WTC11 (cell line): ENCODE results near the gene CKB. TPM values are rescaled to one million over a fixed set of nuclear protein-coding genes. Genes with fewer than 3 reads are reported as not detected.

Experiments used
- ATAC-seq: fragments of 200-7000 bp; cut with Tn5 transposase; 2 replicates; pipeline ENCODE4 v1.10.0; 2021; ENCODE audit warnings: mild to moderate bottlenecking, moderate library complexity
- CTCF ChIA-PET: fragments of 300-600 bp; sonication (Branson Sonifier 250); formaldehyde crosslinking; loops from one replicate; lab custom pipeline; 2021; ENCODE audit warnings: antibody characterized with exemption; lab: Charles Lee
- POLR2A ChIA-PET: fragments of 350-600 bp; sonication (Branson Sonifier 250); formaldehyde crosslinking; loops from one replicate; lab custom pipeline; 2021; ENCODE audit warnings: antibody characterized with exemption; lab: Charles Lee
- DNase-seq: peaks from one replicate; pipeline ENCODE4 v3.0.0; 2021; ENCODE audit warnings: low spot score
- H3K27ac Mint-ChIP-seq: 2 replicates; pipeline ENCODE4 v1.8.0; 2021; ENCODE audit warnings: mixed read lengths
- H3K27me3 Mint-ChIP-seq: 2 replicates; pipeline ENCODE4 v1.8.0; 2021; ENCODE audit warnings: low read depth, mild to moderate bottlenecking, moderate library complexity, mixed read lengths
- H3K36me3 Mint-ChIP-seq: 2 replicates; pipeline ENCODE4 v1.8.0; 2021; ENCODE audit warnings: mixed read lengths
- H3K4me1 Mint-ChIP-seq: 2 replicates; pipeline ENCODE4 v1.8.0; 2022; ENCODE audit warnings: mixed read lengths
- H3K4me3 Mint-ChIP-seq: 2 replicates; pipeline ENCODE4 v1.8.0; 2021; ENCODE audit warnings: mild to moderate bottlenecking, moderate library complexity, mixed read lengths
- H3K9me3 Mint-ChIP-seq: 2 replicates; pipeline ENCODE4 v1.8.0; 2021; ENCODE audit warnings: mixed read lengths
- AR ChIP-seq: fragments of 250-450 bp; sonication (Bioruptor Pico); IDR thresholded peaks from 2 replicates; pipeline ENCODE4 v1.9.0; 2021; ENCODE audit warnings: mild to moderate bottlenecking
- ATF6 ChIP-seq: sonication (generic); formaldehyde crosslinking; IDR thresholded peaks from 2 replicates; pipeline ENCODE4 v1.8.1; 2023; ENCODE audit warnings: mild to moderate bottlenecking, missing genetic modification reagents
- CREM ChIP-seq: sonication (generic); formaldehyde crosslinking; IDR thresholded peaks from 2 replicates; pipeline ENCODE4 v1.8.1; 2022; ENCODE audit warnings: mild to moderate bottlenecking, missing genetic modification reagents, moderate library complexity
- E2F4 ChIP-seq: sonication (generic); formaldehyde crosslinking; IDR thresholded peaks from 2 replicates; pipeline ENCODE4 v1.8.1; 2022; ENCODE audit warnings: low read depth, mild to moderate bottlenecking, moderate library complexity, missing genetic modification reagents, borderline replicate concordance
- E2F5 ChIP-seq: sonication (generic); formaldehyde crosslinking; IDR thresholded peaks from 2 replicates; pipeline ENCODE4 v1.8.1; 2022; ENCODE audit warnings: mild to moderate bottlenecking, moderate library complexity, missing genetic modification reagents
- EMX1 ChIP-seq: fragments of 250-450 bp; sonication (Bioruptor Pico); IDR thresholded peaks from 2 replicates; pipeline ENCODE4 v1.8.0; 2021; ENCODE audit warnings: mild to moderate bottlenecking
- GTF2I ChIP-seq: fragments of 250-450 bp; sonication (Bioruptor Pico); conservative IDR thresholded peaks from 2 replicates; pipeline ENCODE4 v1.4.0; 2021; ENCODE audit warnings: mild to moderate bottlenecking
- IRF2 ChIP-seq: sonication (generic); formaldehyde crosslinking; IDR thresholded peaks from 2 replicates; pipeline ENCODE4 v1.8.0; 2022; ENCODE audit warnings: low read depth, missing genetic modification reagents, borderline replicate concordance
- JUN ChIP-seq: sonication (generic); formaldehyde crosslinking; IDR thresholded peaks from 2 replicates; pipeline ENCODE4 v1.8.0; 2023; ENCODE audit warnings: mild to moderate bottlenecking, missing genetic modification reagents
- MYBL2 ChIP-seq: sonication (generic); formaldehyde crosslinking; IDR thresholded peaks from 2 replicates; pipeline ENCODE4 v1.8.1; 2023; ENCODE audit warnings: mild to moderate bottlenecking, moderate library complexity, missing genetic modification reagents
- STAT6 ChIP-seq: sonication (generic); formaldehyde crosslinking; conservative IDR thresholded peaks from 2 replicates; pipeline ENCODE4 v1.8.1; 2023; ENCODE audit warnings: mild to moderate bottlenecking, low read depth, missing genetic modification reagents, moderate library complexity
- TCF7 ChIP-seq: sonication (generic); formaldehyde crosslinking; IDR thresholded peaks from 2 replicates; pipeline ENCODE4 v1.8.0; 2022; ENCODE audit warnings: mild to moderate bottlenecking, low read depth, missing genetic modification reagents, moderate library complexity
- ZBTB21 ChIP-seq: sonication (generic); formaldehyde crosslinking; IDR thresholded peaks from 2 replicates; pipeline ENCODE4 v1.8.1; 2023; ENCODE audit warnings: mild to moderate bottlenecking, missing genetic modification reagents, borderline replicate concordance
- ZMAT4 ChIP-seq: fragments of 250-450 bp; sonication (Bioruptor Pico); IDR thresholded peaks from 2 replicates; pipeline ENCODE4 v1.9.0; 2021; ENCODE audit warnings: mild to moderate bottlenecking
- ZNF232 ChIP-seq: sonication (generic); formaldehyde crosslinking; IDR thresholded peaks from 2 replicates; pipeline ENCODE4 v1.8.0; 2022; ENCODE audit warnings: mild to moderate bottlenecking, missing genetic modification reagents
- ZNF423 ChIP-seq: fragments of 250-450 bp; sonication (Bioruptor Pico); IDR thresholded peaks from 2 replicates; pipeline ENCODE4 v2.1.2; 2022; ENCODE audit warnings: mild to moderate bottlenecking, moderate library complexity
- total RNA-seq: library from RNA; stranded (reverse); gene quantifications from 3 replicates; pipeline ENCODE4 v1.2.3, GENCODE V29; 2021

Gene CKB
- total RNA-seq, 1 experiment from 2014 or later = 555 TPM

GRCh38 chr14:103545915-103546651 lies 23.5 kb upstream of the CKB start:
- TF ChIP-seq ZNF423 (CRISPR knock-in tag) = no peak
- TF ChIP-seq E2F5 (CRISPR knock-in tag) = no peak
- TF ChIP-seq JUN (CRISPR knock-in tag) = no peak
- no peak for TF ChIP-seq ZNF232 (CRISPR knock-in tag)
- no peak for TF ChIP-seq AR (CRISPR knock-in tag)
- TF ChIP-seq ZMAT4 = no peak
- TF ChIP-seq CREM (CRISPR knock-in tag) = no peak
- TF ChIP-seq STAT6 = no peak
- TF ChIP-seq ATF6 (CRISPR knock-in tag) = no peak
- no peak for TF ChIP-seq ZBTB21 (CRISPR knock-in tag)
- no peak for TF ChIP-seq GTF2I (CRISPR knock-in tag)
- no peak for TF ChIP-seq EMX1 (CRISPR knock-in tag)
- TF ChIP-seq E2F4 (CRISPR knock-in tag) = no peak
- no peak for TF ChIP-seq MYBL2 (CRISPR knock-in tag)
- TF ChIP-seq TCF7 (CRISPR knock-in tag) = no peak
- no peak for TF ChIP-seq IRF2 (CRISPR knock-in tag)
- H3K9me3 Mint-ChIP-seq = no peaks in the 10 kb centered on the region
- H3K27ac Mint-ChIP-seq = no peak overlapping the region
- ChIA-PET POLR2A (no interaction called here), CTCF (interaction anchor here (0.6 to 21.0 kb wide), 12 partner anchors 9 to 212 kb away, joined by 3 to 455 read pairs (median 6); partner anchors contain the start of genes BAG5, CKB, COA8 and EIF5)
- no peaks in the 10 kb centered on the region for H3K36me3 Mint-ChIP-seq
- H3K4me1 Mint-ChIP-seq = peaks cover 5% of the 10 kb centered on the region; the same call in 1 of the 2 replicates
- DNase-seq = no peak
- no peaks in the 10 kb centered on the region for H3K27me3 Mint-ChIP-seq
- ATAC-seq = no peak
- no peak overlapping the region for H3K4me3 Mint-ChIP-seq
